Ovary (tissue), 3 donors: ENCODE data around the gene LPGAT1.
"Not testable (repeated sequence)": the region's sequence is repeated elsewhere in the genome, so short reads cannot be mapped to it uniquely, and the experiment has no call there.

Experiments used
- CTCF ChIP-seq, 3 donors: fragments of 450-650 bp in 2 of 3; fragments of 200-600 bp in 1 of 3; IDR thresholded peaks; one replicate each; pipeline versions ENCODE4 v1.5.1 to v1.8.0; 2016 to 2022; ENCODE audit warnings: antibody characterized with exemption in 3 of 3, mild to moderate bottlenecking in 1 of 3
- EP300 ChIP-seq: sonication (generic); formaldehyde crosslinking; IDR thresholded peaks from one replicate; pipeline ENCODE4 v1.6.1; 2017; ENCODE audit warnings: antibody characterized with exemption
- POLR2A ChIP-seq: fragments of 450-650 bp; IDR thresholded peaks from one replicate; pipeline ENCODE4 v1.6.1; 2017; ENCODE audit warnings: antibody characterized with exemption, mild to moderate bottlenecking, moderate library complexity
- donor health status: DM: no; HTN: no; CAD: no.

DNA sequence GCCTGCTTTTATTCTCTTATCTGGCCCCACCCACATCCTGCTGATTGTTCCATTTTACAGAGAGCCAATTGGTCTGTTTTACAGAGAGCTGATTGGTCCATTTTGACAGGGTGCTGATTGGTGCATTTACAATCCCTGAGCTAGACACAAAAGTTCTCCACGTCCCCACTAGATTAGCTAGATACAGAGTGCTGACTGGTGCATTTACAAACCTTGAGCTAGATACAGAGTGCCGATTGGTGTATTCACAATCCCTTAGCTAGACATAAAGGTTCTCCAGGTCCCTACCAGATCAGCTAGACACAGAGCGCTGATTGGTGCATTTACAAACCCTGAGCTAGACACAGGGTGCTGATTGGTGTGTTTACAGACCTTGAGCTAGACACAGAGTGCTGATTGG is 43.2 kb upstream of the LPGAT1 start:
- not testable (repeated sequence) for TF ChIP-seq POLR2A; CTCF (IDR thresholded peaks at IDR 0.05); EP300
